ENCODE measurements around the gene SORL1. TPM values are rescaled to one million over a fixed set of nuclear protein-coding genes. Genes with fewer than 3 reads are reported as not detected.

The SORL1 gene
- total RNA-seq, 1 donor from 2014 or later, result 39.0 TPM

GRCh38 chr11:121550247-121551030 is 98.3 kb downstream of the SORL1 start:
- Mint-ChIP-seq H3K27ac (no peak overlapping the region), H3K4me1 (ENCODE audit: unreplicated experiment) (peaks cover 24% of the 10 kb centered on the region), H3K36me3 (peaks cover 25% of the 10 kb centered on the region), H3K27me3 (no peaks in the 10 kb centered on the region), H3K9me3 (no peaks in the 10 kb centered on the region), H3K4me3 (no peak overlapping the region)
- no peak for TF ChIP-seq CTCF (conservative IDR thresholded peaks at IDR 0.05)
- no peak for DNase-seq (ENCODE audit: extremely low spot score, unreplicated experiment)

- no peak overlapping the region for H3K27ac Mint-ChIP-seq
Observed at GRCh38 chr11:121551463-121551862, 99.3 kb downstream of the SORL1 start.

GRCh38 chr11:121552154-121552553 is 100.0 kb downstream of the SORL1 start:
- Mint-ChIP-seq H3K9me3 (no peaks in the 10 kb centered on the region), H3K4me3 (no peak overlapping the region), H3K27ac (no peak overlapping the region)

More at GRCh38 chr11:121551463-121551862, 99.3 kb downstream of the SORL1 start:
- peaks cover 23% of the 10 kb centered on the region for H3K36me3 Mint-ChIP-seq
- H3K27me3 Mint-ChIP-seq, result no peaks in the 10 kb centered on the region
- H3K9me3 Mint-ChIP-seq, result no peaks in the 10 kb centered on the region
- no peak overlapping the region for H3K4me3 Mint-ChIP-seq
- H3K4me1 Mint-ChIP-seq (ENCODE audit: unreplicated experiment), result peaks cover 33% of the 10 kb centered on the region
- DNase-seq (ENCODE audit: extremely low spot score, unreplicated experiment), result no peak
- TF ChIP-seq CTCF (conservative IDR thresholded peaks at IDR 0.05), result no peak

GRCh38 chr11:121552644-121553043 is 100.5 kb downstream of the SORL1 start:
- Mint-ChIP-seq H3K4me1 (ENCODE audit: unreplicated experiment) (peaks cover 33% of the 10 kb centered on the region), H3K36me3 (peaks cover 28% of the 10 kb centered on the region), H3K4me3 (no peak overlapping the region), H3K9me3 (no peaks in the 10 kb centered on the region), H3K27me3 (no peaks in the 10 kb centered on the region), H3K27ac (no peak overlapping the region)
- no peak for DNase-seq (ENCODE audit: extremely low spot score, unreplicated experiment)
- no peak for TF ChIP-seq CTCF (conservative IDR thresholded peaks at IDR 0.05)

More at GRCh38 chr11:121552154-121552553, 100.0 kb downstream of the SORL1 start:
- DNase-seq (ENCODE audit: extremely low spot score, unreplicated experiment), result no peak
- Mint-ChIP-seq H3K4me1 (ENCODE audit: unreplicated experiment) (peaks cover 33% of the 10 kb centered on the region), H3K36me3 (peaks cover 28% of the 10 kb centered on the region), H3K27me3 (no peaks in the 10 kb centered on the region)
- no peak for TF ChIP-seq CTCF (conservative IDR thresholded peaks at IDR 0.05)

GRCh38 chr11:121553389-121553788 is 101.3 kb downstream of the SORL1 start:
- H3K27ac Mint-ChIP-seq, result no peak overlapping the region
- TF ChIP-seq CTCF (conservative IDR thresholded peaks at IDR 0.05), result no peak
- H3K9me3 Mint-ChIP-seq, result no peaks in the 10 kb centered on the region
- H3K36me3 Mint-ChIP-seq, result peaks cover 24% of the 10 kb centered on the region
- DNase-seq (ENCODE audit: extremely low spot score, unreplicated experiment), result no peak
- H3K4me1 Mint-ChIP-seq (ENCODE audit: unreplicated experiment), result peaks cover 33% of the 10 kb centered on the region
- H3K4me3 Mint-ChIP-seq, result no peak overlapping the region
- H3K27me3 Mint-ChIP-seq, result no peaks in the 10 kb centered on the region
